Esophagus muscularis mucosa (tissue), 4 donors: Measurements from ENCODE around the gene NELL1.

Experiments
- CTCF ChIP-seq, 3 experiments: fragments of 200-600 bp in 2 of 3; fragments of 450-650 bp in 1 of 3; sonication (generic) in 2 of 3; IDR thresholded peaks; one replicate each; pipeline ENCODE4 v1.5.1; 2017 to 2019; ENCODE audit warnings: antibody characterized with exemption in 3 of 3, mild to moderate bottlenecking in 2 of 3, moderate library complexity in 1 of 3
- EP300 ChIP-seq: sonication (generic); formaldehyde crosslinking; IDR thresholded peaks from one replicate; pipeline ENCODE4 v1.6.1; 2017; ENCODE audit warnings: antibody characterized with exemption
- POLR2A ChIP-seq: fragments of 450-650 bp; IDR thresholded peaks from one replicate; pipeline ENCODE4 v1.6.1; 2017; ENCODE audit warnings: antibody characterized with exemption, moderate library complexity, mild to moderate bottlenecking, low read depth
- POLR2AphosphoS5 ChIP-seq, 2 donors: sonication (generic); formaldehyde crosslinking; IDR thresholded peaks; one replicate each; pipeline ENCODE4 v1.6.1; 2017; ENCODE audit warnings: antibody characterized with exemption in 2 of 2

- TF ChIP-seq CTCF (IDR thresholded peaks at IDR 0.05) (no peak), POLR2AphosphoS5 (IDR thresholded peaks at IDR 0.05) (no peak), EP300 (no peak), POLR2A (no peak)
Observed at GRCh38 chr11:21088930-21089329, 419.5 kb downstream of the NELL1 start.
